ENCODE results near the gene TMEM18.

TMEM18 gene

DNA sequence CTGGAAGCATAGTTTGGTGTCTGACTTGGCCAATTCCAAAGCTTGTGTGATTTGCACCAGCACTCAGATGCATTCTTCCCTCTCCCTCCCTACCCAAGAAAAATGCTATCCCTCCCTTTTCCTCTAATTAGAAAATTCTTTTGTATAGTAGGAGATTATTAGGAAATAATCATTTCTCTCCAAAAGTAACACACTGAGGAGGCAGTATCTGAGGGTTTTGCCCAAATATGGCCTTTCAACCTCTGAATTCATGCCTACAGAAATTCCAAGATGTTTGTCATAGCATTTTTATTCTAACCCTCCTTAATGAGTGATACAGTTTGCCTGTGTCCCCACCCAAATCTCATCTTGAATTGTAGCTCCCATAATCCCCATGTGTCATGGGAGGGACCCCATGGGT, 5.0 kb upstream of the TMEM18 start:
- no peaks in the 10 kb centered on the region for H3K27me3 ChIP-seq (ENCODE audit: control insufficient read depth in 1 of 2, insufficient read depth in 2 of 2, low read length in 2 of 2)
- H3K27ac ChIP-seq (ENCODE audit: low read depth, low read length) = no peak overlapping the region
- H3K4me1 ChIP-seq (ENCODE audit: control insufficient read depth in 1 of 2, insufficient read depth in 2 of 2, low read length in 2 of 2) = no peaks in the 10 kb centered on the region
- no peak overlapping the region for H3K9ac ChIP-seq (ENCODE audit: low read depth in 1 of 2, low read length in 2 of 2)
- H3K9me3 ChIP-seq (ENCODE audit: control insufficient read depth in 1 of 2, low read length in 2 of 2) = peaks cover 4 to 10% of the 10 kb centered on the region in 2 donors
- H3K36me3 ChIP-seq (ENCODE audit: control insufficient read depth in 1 of 2, insufficient read depth in 2 of 2, low read length in 2 of 2) = no peaks in the 10 kb centered on the region
- H3K4me3 ChIP-seq (ENCODE audit: low read depth in 1 of 2, low read length in 2 of 2) = no peak overlapping the region

DNA sequence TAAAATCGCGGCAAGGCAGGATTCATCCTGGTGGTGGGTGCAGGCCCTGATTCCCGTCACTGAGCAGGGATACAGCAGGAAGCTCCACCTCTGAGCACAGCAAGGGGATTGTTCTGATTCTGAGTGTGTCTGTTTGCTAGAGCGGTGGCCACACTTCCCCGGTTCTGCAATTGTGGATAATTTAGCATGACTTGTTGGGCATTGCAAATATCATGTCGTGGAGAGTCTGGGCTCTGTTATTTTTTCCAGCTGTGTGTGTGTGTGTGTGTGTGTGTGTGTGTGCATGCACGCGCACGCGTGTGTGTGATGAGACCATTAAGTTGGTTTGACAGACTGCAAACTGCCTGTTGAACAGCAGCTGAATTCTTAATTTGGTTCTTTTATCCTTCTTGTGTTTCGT, 4.1 kb upstream of the TMEM18 start:
- H3K36me3 ChIP-seq (ENCODE audit: control insufficient read depth in 1 of 2, insufficient read depth in 2 of 2, low read length in 2 of 2) = no peaks in the 10 kb centered on the region
- H3K27me3 ChIP-seq (ENCODE audit: control insufficient read depth in 1 of 2, insufficient read depth in 2 of 2, low read length in 2 of 2) = no peaks in the 10 kb centered on the region
- H3K9me3 ChIP-seq (ENCODE audit: control insufficient read depth in 1 of 2, low read length in 2 of 2) = peaks cover 4 to 10% of the 10 kb centered on the region in 2 donors
- no peak overlapping the region for H3K9ac ChIP-seq (ENCODE audit: low read depth in 1 of 2, low read length in 2 of 2)
- peaks cover 0 to 2% of the 10 kb centered on the region in 2 donors for H3K4me1 ChIP-seq (ENCODE audit: control insufficient read depth in 1 of 2, insufficient read depth in 2 of 2, low read length in 2 of 2)
- H3K27ac ChIP-seq (ENCODE audit: low read depth, low read length) = no peak overlapping the region
- no peak overlapping the region for H3K4me3 ChIP-seq (ENCODE audit: low read depth in 1 of 2, low read length in 2 of 2)

DNA sequence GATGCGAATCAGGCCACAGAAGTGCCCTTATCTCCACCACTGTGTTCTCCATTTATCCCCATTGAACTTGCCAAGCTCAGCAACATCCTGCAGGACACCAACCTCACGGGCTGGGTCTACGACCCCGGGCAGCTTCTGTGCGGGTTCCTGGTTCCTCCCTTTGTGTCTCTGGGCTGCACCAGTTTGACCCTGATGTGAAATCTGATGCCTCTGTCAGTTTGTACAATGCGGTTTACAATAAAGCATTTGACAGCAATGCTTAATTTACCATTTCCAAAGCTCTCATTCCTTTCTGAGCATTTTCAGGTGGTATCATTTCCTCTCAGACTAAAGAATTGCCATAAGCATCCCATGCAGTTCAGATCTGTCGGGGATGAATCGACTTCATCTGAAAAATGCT, 3.3 kb upstream of the TMEM18 start:
- Histone ChIP-seq H3K4me3 (ENCODE audit: low read depth in 1 of 2, low read length in 2 of 2) (no peak overlapping the region), H3K27me3 (ENCODE audit: control insufficient read depth in 1 of 2, insufficient read depth in 2 of 2, low read length in 2 of 2) (no peaks in the 10 kb centered on the region), H3K9ac (ENCODE audit: low read depth in 1 of 2, low read length in 2 of 2) (no peak overlapping the region), H3K4me1 (ENCODE audit: control insufficient read depth in 1 of 2, insufficient read depth in 2 of 2, low read length in 2 of 2) (peaks cover 0 to 10% of the 10 kb centered on the region in 2 donors), H3K9me3 (ENCODE audit: control insufficient read depth in 1 of 2, low read length in 2 of 2) (peaks cover 2 to 5% of the 10 kb centered on the region in 2 donors), H3K36me3 (ENCODE audit: control insufficient read depth in 1 of 2, insufficient read depth in 2 of 2, low read length in 2 of 2) (no peaks in the 10 kb centered on the region), H3K27ac (ENCODE audit: low read depth, low read length) (no peak overlapping the region)

DNA sequence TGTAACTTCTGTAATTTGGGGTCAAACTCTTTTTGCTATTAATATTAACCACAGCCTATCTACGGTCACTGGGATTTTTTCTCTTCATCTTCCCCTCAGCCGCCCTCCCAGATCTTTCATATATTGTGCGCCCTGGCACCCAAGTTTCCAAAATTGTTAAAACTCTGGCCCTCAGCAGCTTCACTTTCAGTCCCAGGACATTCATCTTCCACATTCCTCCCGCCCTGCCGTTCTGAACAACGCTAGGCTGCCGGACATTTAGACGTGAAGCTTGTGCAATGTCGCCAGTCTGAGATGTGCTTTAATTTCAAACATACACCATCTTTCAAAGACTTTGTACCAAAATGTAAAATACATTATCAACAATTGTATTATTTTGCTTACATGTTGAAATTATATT, 1.8 kb upstream of the TMEM18 start:
- no peaks in the 10 kb centered on the region for H3K9me3 ChIP-seq (ENCODE audit: control insufficient read depth in 1 of 2, low read length in 2 of 2)
- no peaks in the 10 kb centered on the region for H3K27me3 ChIP-seq (ENCODE audit: control insufficient read depth in 1 of 2, insufficient read depth in 2 of 2, low read length in 2 of 2)

DNA sequence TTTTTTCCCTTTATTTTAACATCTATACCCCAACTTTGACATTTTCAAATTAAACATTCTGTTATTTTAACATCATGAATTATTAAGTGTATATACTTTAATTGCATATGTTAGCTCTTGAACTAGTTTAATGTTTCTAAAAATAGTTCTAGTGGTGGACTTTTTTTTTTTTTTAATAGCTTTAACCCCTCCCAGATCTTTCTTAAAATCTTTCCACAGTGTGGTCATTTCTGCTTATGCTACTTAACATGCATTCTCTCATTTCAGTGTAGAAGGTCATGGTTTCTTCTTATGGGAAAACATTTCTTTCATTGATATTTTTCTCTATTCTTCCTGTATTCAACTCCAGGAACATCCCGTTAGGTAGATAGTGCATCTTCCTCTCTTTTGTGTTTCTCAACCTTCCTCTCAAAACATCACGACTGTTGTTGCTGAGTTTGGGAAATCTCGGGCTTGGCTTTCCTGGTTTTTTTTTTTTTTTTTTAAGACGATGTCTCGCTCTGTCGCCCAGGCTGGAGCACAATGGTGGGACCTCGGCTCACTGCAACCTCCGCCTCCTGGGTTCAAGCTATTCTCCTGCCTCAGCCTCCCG, 849 bp upstream of the TMEM18 start:
- Histone ChIP-seq H3K27me3 (ENCODE audit: control insufficient read depth in 1 of 2, insufficient read depth in 2 of 2, low read length in 2 of 2) (no peaks in the 10 kb centered on the region), H3K9me3 (ENCODE audit: control insufficient read depth in 1 of 2, low read length in 2 of 2) (no peaks in the 10 kb centered on the region), H3K4me1 (ENCODE audit: control insufficient read depth in 1 of 2, insufficient read depth in 2 of 2, low read length in 2 of 2) (peaks cover 0 to 12% of the 10 kb centered on the region in 2 donors), H3K9ac (ENCODE audit: low read depth in 1 of 2, low read length in 2 of 2) (peak overlapping the region; percentile 97 to 98), H3K27ac (ENCODE audit: low read depth, low read length) (no peak overlapping the region), H3K36me3 (ENCODE audit: control insufficient read depth in 1 of 2, insufficient read depth in 2 of 2, low read length in 2 of 2) (peaks cover 0 to 10% of the 10 kb centered on the region in 2 donors), H3K4me3 (ENCODE audit: low read depth in 1 of 2, low read length in 2 of 2) (peak overlapping the region; percentile 95 to 96)

More for the DNA sequence above, 1.8 kb upstream of the TMEM18 start:
- Histone ChIP-seq H3K4me1 (ENCODE audit: control insufficient read depth in 1 of 2, insufficient read depth in 2 of 2, low read length in 2 of 2) (peaks cover 0 to 12% of the 10 kb centered on the region in 2 donors), H3K27ac (ENCODE audit: low read depth, low read length) (no peak overlapping the region), H3K36me3 (ENCODE audit: control insufficient read depth in 1 of 2, insufficient read depth in 2 of 2, low read length in 2 of 2) (peaks cover 0 to 8% of the 10 kb centered on the region in 2 donors), H3K9ac (ENCODE audit: low read depth in 1 of 2, low read length in 2 of 2) (no peak overlapping the region), H3K4me3 (ENCODE audit: low read depth in 1 of 2, low read length in 2 of 2) (no peak overlapping the region)

DNA sequence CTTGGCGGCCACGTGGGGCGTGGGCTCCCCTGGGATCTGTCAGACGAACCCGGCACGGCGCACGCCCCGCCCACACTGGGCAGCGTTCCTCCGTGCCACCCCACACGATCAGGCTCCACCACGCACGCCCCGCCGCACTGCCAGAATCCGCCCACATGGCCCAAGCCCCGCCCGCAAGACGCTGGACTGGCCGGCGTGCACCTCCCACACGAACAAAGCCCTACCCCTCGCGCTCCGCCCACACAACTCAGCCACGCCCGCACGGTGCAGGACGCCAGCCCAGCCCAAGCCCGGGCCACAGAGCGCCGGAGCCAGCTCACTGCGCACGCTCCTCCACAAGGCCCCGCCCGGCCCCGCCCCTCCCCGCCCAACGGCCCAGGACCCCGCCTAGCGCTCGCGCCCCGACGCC, 555 bp downstream of the TMEM18 start:
- Histone ChIP-seq H3K4me3 (ENCODE audit: low read depth in 1 of 2, low read length in 2 of 2) (peak overlapping the region; percentile 74 to 94), H3K36me3 (ENCODE audit: control insufficient read depth in 1 of 2, insufficient read depth in 2 of 2, low read length in 2 of 2) (peaks cover 7 to 24% of the 10 kb centered on the region in 2 donors), H3K9ac (ENCODE audit: low read depth in 1 of 2, low read length in 2 of 2) (peak overlapping the region; percentile 35 to 51), H3K27me3 (ENCODE audit: control insufficient read depth in 1 of 2, insufficient read depth in 2 of 2, low read length in 2 of 2) (no peaks in the 10 kb centered on the region), H3K4me1 (ENCODE audit: control insufficient read depth in 1 of 2, insufficient read depth in 2 of 2, low read length in 2 of 2) (peaks cover 0 to 12% of the 10 kb centered on the region in 2 donors), H3K9me3 (ENCODE audit: control insufficient read depth in 1 of 2, low read length in 2 of 2) (no peaks in the 10 kb centered on the region), H3K27ac (ENCODE audit: low read depth, low read length) (no peak overlapping the region)

DNA sequence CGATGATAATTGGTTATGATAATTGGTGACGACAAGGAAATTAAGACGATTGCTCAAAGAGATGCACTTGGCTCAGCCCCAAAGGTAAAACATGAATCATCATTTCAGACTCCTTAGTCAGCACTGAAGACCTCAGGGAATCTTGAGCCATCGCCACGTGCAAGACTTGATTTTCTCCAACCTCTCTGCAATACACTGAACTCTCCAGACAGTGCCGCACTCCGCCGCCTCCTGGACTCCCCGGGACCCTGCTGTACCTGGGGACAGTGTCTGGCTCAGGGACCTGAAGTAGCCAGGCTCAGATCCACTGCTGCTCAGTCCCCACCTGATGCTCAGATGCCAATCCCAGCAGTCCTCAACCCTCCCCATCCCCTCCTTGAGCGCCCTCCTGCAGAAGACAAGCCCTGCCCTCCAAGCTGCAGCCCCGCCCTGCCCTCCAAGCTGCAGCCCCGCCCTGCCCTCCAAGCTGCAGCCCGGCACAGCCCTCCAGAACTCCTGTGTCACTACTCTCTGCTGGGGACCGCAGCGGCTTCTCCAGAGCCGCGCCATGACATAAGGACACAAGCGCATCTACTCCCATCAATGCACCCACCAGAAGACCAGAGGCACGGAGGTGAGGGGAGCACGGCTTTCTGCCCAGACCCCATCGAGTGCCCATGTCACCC, 1.1 kb downstream of the TMEM18 start:
- no peaks in the 10 kb centered on the region for H3K9me3 ChIP-seq (ENCODE audit: control insufficient read depth in 1 of 2, low read length in 2 of 2)
- peaks cover 0 to 12% of the 10 kb centered on the region in 2 donors for H3K4me1 ChIP-seq (ENCODE audit: control insufficient read depth in 1 of 2, insufficient read depth in 2 of 2, low read length in 2 of 2)
- peak overlapping the region; percentile 35 to 51 for H3K9ac ChIP-seq (ENCODE audit: low read depth in 1 of 2, low read length in 2 of 2)
- no peak overlapping the region for H3K27ac ChIP-seq (ENCODE audit: low read depth, low read length)
- H3K4me3 ChIP-seq (ENCODE audit: low read depth in 1 of 2, low read length in 2 of 2) = peak overlapping the region; percentile 74 to 94
- H3K27me3 ChIP-seq (ENCODE audit: control insufficient read depth in 1 of 2, insufficient read depth in 2 of 2, low read length in 2 of 2) = no peaks in the 10 kb centered on the region
- H3K36me3 ChIP-seq (ENCODE audit: control insufficient read depth in 1 of 2, insufficient read depth in 2 of 2, low read length in 2 of 2) = peaks cover 7 to 26% of the 10 kb centered on the region in 2 donors

DNA sequence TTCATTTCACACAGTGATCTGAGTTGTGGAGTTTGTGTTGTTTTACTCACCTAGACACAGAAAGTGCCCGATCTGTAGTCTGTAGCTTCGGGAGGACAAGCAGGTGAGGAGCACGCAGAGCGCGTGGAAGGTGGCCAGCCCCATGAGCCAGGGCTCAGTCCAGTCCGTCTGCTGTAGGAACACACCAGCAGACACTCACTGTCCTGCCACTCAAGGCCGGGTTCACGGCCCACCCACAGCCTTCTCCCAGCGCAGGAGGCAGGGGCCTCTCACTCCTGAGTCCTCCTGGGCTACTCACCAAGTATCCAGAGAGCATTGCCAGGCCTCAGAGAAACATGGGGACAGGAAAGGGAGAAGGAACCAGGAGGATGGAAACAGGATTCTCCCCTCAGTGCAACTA, 1.7 kb downstream of the TMEM18 start:
- Histone ChIP-seq H3K4me3 (ENCODE audit: low read depth in 1 of 2, low read length in 2 of 2) (no peak overlapping the region), H3K36me3 (ENCODE audit: control insufficient read depth in 1 of 2, insufficient read depth in 2 of 2, low read length in 2 of 2) (peaks cover 7 to 32% of the 10 kb centered on the region in 2 donors), H3K9ac (ENCODE audit: low read depth in 1 of 2, low read length in 2 of 2) (no peak overlapping the region), H3K27ac (ENCODE audit: low read depth, low read length) (no peak overlapping the region), H3K27me3 (ENCODE audit: control insufficient read depth in 1 of 2, insufficient read depth in 2 of 2, low read length in 2 of 2) (no peaks in the 10 kb centered on the region), H3K9me3 (ENCODE audit: control insufficient read depth in 1 of 2, low read length in 2 of 2) (no peaks in the 10 kb centered on the region), H3K4me1 (ENCODE audit: control insufficient read depth in 1 of 2, insufficient read depth in 2 of 2, low read length in 2 of 2) (peaks cover 0 to 12% of the 10 kb centered on the region in 2 donors)

DNA sequence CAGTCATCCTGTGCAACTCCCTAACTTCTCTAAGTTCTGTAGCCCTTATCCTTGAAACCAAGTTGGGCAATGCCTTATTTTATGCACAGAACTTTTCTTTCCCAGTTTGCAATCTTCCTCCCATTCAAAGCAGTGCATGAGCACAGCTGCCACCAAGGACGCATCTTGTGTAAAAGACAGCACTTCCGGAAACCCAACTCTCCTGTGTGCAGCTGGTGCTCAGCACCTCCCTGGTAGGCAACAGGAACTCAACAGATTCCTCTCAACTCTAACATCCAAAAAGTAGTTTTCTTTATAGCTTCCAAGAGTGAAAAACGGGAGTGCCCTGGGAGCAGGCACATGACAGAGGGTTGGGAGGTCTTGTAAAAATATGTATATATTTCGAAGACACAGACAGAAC, 2.2 kb downstream of the TMEM18 start:
- H3K27ac ChIP-seq (ENCODE audit: low read depth, low read length) = no peak overlapping the region
- H3K4me1 ChIP-seq (ENCODE audit: control insufficient read depth in 1 of 2, insufficient read depth in 2 of 2, low read length in 2 of 2) = peaks cover 0 to 12% of the 10 kb centered on the region in 2 donors
- no peak overlapping the region for H3K9ac ChIP-seq (ENCODE audit: low read depth in 1 of 2, low read length in 2 of 2)
- no peak overlapping the region for H3K4me3 ChIP-seq (ENCODE audit: low read depth in 1 of 2, low read length in 2 of 2)
- peaks cover 7 to 36% of the 10 kb centered on the region in 2 donors for H3K36me3 ChIP-seq (ENCODE audit: control insufficient read depth in 1 of 2, insufficient read depth in 2 of 2, low read length in 2 of 2)
- H3K27me3 ChIP-seq (ENCODE audit: control insufficient read depth in 1 of 2, insufficient read depth in 2 of 2, low read length in 2 of 2) = no peaks in the 10 kb centered on the region
- no peaks in the 10 kb centered on the region for H3K9me3 ChIP-seq (ENCODE audit: control insufficient read depth in 1 of 2, low read length in 2 of 2)

DNA sequence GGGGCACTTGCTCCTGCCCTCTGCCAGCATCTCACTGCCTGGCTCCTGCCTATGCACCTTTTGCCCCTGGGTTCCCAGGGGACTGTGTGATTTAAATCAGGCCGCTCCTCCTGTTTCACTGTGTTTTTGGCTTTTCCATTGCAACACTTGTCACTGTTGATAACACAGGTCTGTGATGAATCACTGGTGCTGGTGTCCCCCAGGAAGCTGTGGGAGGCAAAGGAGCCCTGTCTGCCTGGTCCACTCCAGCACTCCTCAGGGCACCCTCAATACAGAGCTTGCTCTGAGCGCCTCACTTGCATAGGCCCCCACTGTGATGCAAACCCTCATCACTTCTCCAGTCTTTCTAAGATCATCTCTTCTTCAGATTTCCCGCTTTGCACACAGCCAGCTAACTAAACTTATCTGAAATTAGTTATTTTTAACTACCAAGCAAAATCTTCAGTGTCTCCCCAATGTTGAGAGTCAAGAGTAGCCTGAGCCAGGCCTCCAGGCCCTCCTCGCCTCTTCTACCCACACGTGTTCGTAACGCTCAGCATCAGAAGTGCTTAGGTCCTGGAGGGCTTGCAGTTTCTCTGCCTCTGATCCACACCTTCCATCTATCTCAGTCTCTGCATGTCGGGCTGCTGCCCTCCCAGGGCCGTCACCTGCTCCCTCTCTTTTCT, 2.8 kb downstream of the TMEM18 start:
- Histone ChIP-seq H3K27me3 (ENCODE audit: control insufficient read depth in 1 of 2, insufficient read depth in 2 of 2, low read length in 2 of 2) (no peaks in the 10 kb centered on the region), H3K4me3 (ENCODE audit: low read depth in 1 of 2, low read length in 2 of 2) (no peak overlapping the region), H3K27ac (ENCODE audit: low read depth, low read length) (no peak overlapping the region), H3K9me3 (ENCODE audit: control insufficient read depth in 1 of 2, low read length in 2 of 2) (no peaks in the 10 kb centered on the region), H3K36me3 (ENCODE audit: control insufficient read depth in 1 of 2, insufficient read depth in 2 of 2, low read length in 2 of 2) (peaks cover 7 to 41% of the 10 kb centered on the region in 2 donors), H3K4me1 (ENCODE audit: control insufficient read depth in 1 of 2, insufficient read depth in 2 of 2, low read length in 2 of 2) (peaks cover 0 to 12% of the 10 kb centered on the region in 2 donors), H3K9ac (ENCODE audit: low read depth in 1 of 2, low read length in 2 of 2) (no peak overlapping the region)

Measured in duodenal mucosa (tissue), 2 donors.